Choroid plexus epithelial cell (primary cell): ENCODE results near the gene TMEM14C.
"Not testable (repeated sequence)": the region's sequence is repeated elsewhere in the genome, so short reads cannot be mapped to it uniquely, and the experiment has no call there.

ENCODE experiments used
- DNase-seq: peaks from one replicate; pipeline ENCODE4 v3.0.0-alpha.2; 2010; ENCODE audit warnings: low read depth
- H3K4me3 ChIP-seq: 2 replicates; pipeline ENCODE4 v1.5.1; 2011; ENCODE audit warnings: low read depth, mild to moderate bottlenecking, control low read depth, low read length, moderate library complexity
- CTCF ChIP-seq: conservative IDR thresholded peaks from 2 replicates; pipeline ENCODE4 v1.5.1; 2011; ENCODE audit warnings: low read depth, mild to moderate bottlenecking, control low read depth, inconsistent platforms, low read length, moderate library complexity

The TMEM14C gene

GRCh38 chr6:10733863-10734262 is 11.0 kb downstream of the TMEM14C start:
- no peak overlapping the region for H3K4me3 ChIP-seq
- TF ChIP-seq CTCF, result no peak
- DNase-seq, result no peak

GRCh38 chr6:10736731-10737130 is 13.9 kb downstream of the TMEM14C start:
- H3K4me3 ChIP-seq, result no peak overlapping the region
- TF ChIP-seq CTCF, result no peak
- DNase-seq, result no peak

- no peak for DNase-seq
- TF ChIP-seq CTCF, result no peak
These were observed 17.2 kb downstream of the TMEM14C start for GRCh38 chr6:10740061-10740460.

GRCh38 chr6:10741643-10742042 is 18.8 kb downstream of the TMEM14C start:
- DNase-seq, H3K4me3 ChIP-seq: not testable (repeated sequence)

More at GRCh38 chr6:10740061-10740460, 17.2 kb downstream of the TMEM14C start:
- H3K4me3 ChIP-seq, result no peak overlapping the region

- DNase-seq, result no peak
- no peak for TF ChIP-seq CTCF
- H3K4me3 ChIP-seq, result no peak overlapping the region
These were observed 19.4 kb downstream of the TMEM14C start for GRCh38 chr6:10742251-10742650.

- no peak for TF ChIP-seq CTCF
- DNase-seq, result no peak
These were observed 20.6 kb downstream of the TMEM14C start for GRCh38 chr6:10743515-10743914.

GRCh38 chr6:10745116-10745515 is 22.2 kb downstream of the TMEM14C start:
- DNase-seq, result no peak

More at GRCh38 chr6:10743515-10743914, 20.6 kb downstream of the TMEM14C start:
- no peak overlapping the region for H3K4me3 ChIP-seq

More at GRCh38 chr6:10745116-10745515, 22.2 kb downstream of the TMEM14C start:
- no peak overlapping the region for H3K4me3 ChIP-seq
- no peak for TF ChIP-seq CTCF
